Neural progenitor cell (in vitro differentiated cells): ENCODE data around the gene FKBP8.

Source experiments
- CTCF ChIP-seq: fragments of 200-600 bp; sonication (generic); IDR thresholded peaks from 2 replicates; pipeline ENCODE4 v1.5.1; 2017; ENCODE audit warnings: antibody characterized with exemption, mild to moderate bottlenecking
- EZH2 ChIP-seq: fragments of 200-600 bp; sonication (generic); IDR thresholded peaks from 2 replicates; pipeline ENCODE4 v1.6.1; 2017; ENCODE audit warnings: antibody characterized with exemption, mild to moderate bottlenecking, moderate library complexity
- EZH2phosphoT487 ChIP-seq: fragments of 200-600 bp; sonication (generic); IDR thresholded peaks from 2 replicates; pipeline ENCODE4 v1.6.1; 2017; ENCODE audit warnings: antibody characterized with exemption

DNA sequence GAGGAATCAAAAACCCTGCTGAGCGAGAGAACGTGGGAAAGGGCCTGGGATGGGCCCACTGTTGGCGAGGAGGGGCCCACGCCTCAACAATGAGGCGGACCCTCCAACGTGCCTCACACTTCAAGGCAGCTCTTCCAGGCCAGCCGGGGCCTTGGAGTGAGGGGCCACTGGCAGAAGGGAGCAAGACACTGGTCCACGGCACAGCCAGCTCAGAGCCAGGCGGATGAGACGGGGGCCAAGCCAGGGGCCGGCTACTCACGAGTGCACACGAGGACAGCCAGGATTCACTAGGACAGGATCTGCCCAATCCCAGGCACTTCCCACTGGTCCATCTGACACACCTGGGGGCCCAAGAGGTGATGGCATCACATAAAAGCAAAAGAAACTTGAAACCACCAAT is 42.0 kb downstream of the FKBP8 start:
- TF ChIP-seq CTCF (no peak), EZH2phosphoT487 (no peak), EZH2 (no peak)
